WERI-Rb-1 (cell line): Measurements from ENCODE around the gene MYT1.
A peak's percentile ranks its signal among the peaks of the same experiment; 100 is the strongest.
"Not testable (repeated sequence)": the region's sequence is repeated elsewhere in the genome, so short reads cannot be mapped to it uniquely, and the experiment has no call there.

ENCODE experiments used
- DNase-seq: peaks from one replicate; pipeline ENCODE4 v3.0.0-alpha.2; 2020
- H3K27ac ChIP-seq: fragments of 250-450 bp; sonication (Bioruptor Pico); 2 replicates; pipeline ENCODE4 v1.5.1; 2020; ENCODE audit warnings: mild to moderate bottlenecking, moderate library complexity
- H3K27me3 ChIP-seq: fragments of 250-450 bp; sonication (Bioruptor Pico); 2 replicates; pipeline ENCODE4 v1.5.1; 2021; ENCODE audit warnings: mild to moderate bottlenecking, low read depth, moderate library complexity; ENCODE audit not compliant: insufficient read depth, severe bottlenecking
- H3K36me3 ChIP-seq: fragments of 250-450 bp; sonication (Bioruptor Pico); 2 replicates; pipeline ENCODE4 v1.5.1; 2020; ENCODE audit warnings: mild to moderate bottlenecking, moderate library complexity
- H3K4me3 ChIP-seq: 2 replicates; pipeline ENCODE4 v1.5.1; 2011; ENCODE audit warnings: low read depth, mild to moderate bottlenecking, control low read depth, low read length
- H3K9me3 ChIP-seq: fragments of 250-450 bp; sonication (Bioruptor Pico); 2 replicates; pipeline ENCODE4 v1.5.1; 2021; ENCODE audit warnings: mild to moderate bottlenecking, moderate library complexity; ENCODE audit not compliant: severe bottlenecking
- CTCF ChIP-seq: IDR thresholded peaks from 2 replicates; pipeline ENCODE4 v1.5.1; 2011; ENCODE audit warnings: low read depth, mild to moderate bottlenecking, control low read depth, inconsistent platforms, low read length

Gene MYT1

GRCh38 chr20:64164123-64164836 lies at the start of gene MYT1:
Gene MYT1 (plus strand): TSS chr20:64164452. CDS start chr20:64198862, 34,410 bp downstream.
- no peak for TF ChIP-seq CTCF
- H3K27me3 ChIP-seq = no peaks in the 10 kb centered on the region
- peak within 1 kb of the TSS; percentile 42 for H3K4me3 ChIP-seq
- no peaks in the 10 kb centered on the region for H3K36me3 ChIP-seq
- H3K27ac ChIP-seq = peak within 1 kb of the TSS; percentile 95
- peak; percentile 56 for DNase-seq
- H3K9me3 ChIP-seq = no peaks in the 10 kb centered on the region

GRCh38 chr20:64115171-64115911 lies 48.9 kb upstream of the MYT1 start:
- no peak for TF ChIP-seq CTCF
- Histone ChIP-seq H3K4me3 (no peak overlapping the region), H3K9me3 (no peaks in the 10 kb centered on the region), H3K27ac (no peak overlapping the region), H3K27me3 (no peaks in the 10 kb centered on the region), H3K36me3 (no peaks in the 10 kb centered on the region)
- DNase-seq = no peak

- no peak for DNase-seq
- H3K27me3 ChIP-seq = no peaks in the 10 kb centered on the region
- H3K9me3 ChIP-seq = no peaks in the 10 kb centered on the region
- H3K27ac ChIP-seq = no peak overlapping the region
- no peak for TF ChIP-seq CTCF
- H3K36me3 ChIP-seq = no peaks in the 10 kb centered on the region
- no peak overlapping the region for H3K4me3 ChIP-seq
Observed at GRCh38 chr20:64116016-64116415, 48.2 kb upstream of the MYT1 start.

- Histone ChIP-seq H3K27ac (no peak overlapping the region), H3K27me3 (no peaks in the 10 kb centered on the region), H3K36me3 (no peaks in the 10 kb centered on the region), H3K9me3 (no peaks in the 10 kb centered on the region), H3K4me3 (no peak overlapping the region)
- no peak for DNase-seq
- no peak for TF ChIP-seq CTCF
Observed at GRCh38 chr20:64116541-64117431, 47.5 kb upstream of the MYT1 start.

- H3K27me3 ChIP-seq, DNase-seq, H3K36me3 ChIP-seq, H3K27ac ChIP-seq, H3K4me3 ChIP-seq, H3K9me3 ChIP-seq: not testable (repeated sequence)
Observed at GRCh38 chr20:64117432-64117777, 46.8 kb upstream of the MYT1 start.

- DNase-seq = no peak
- H3K36me3 ChIP-seq = no peaks in the 10 kb centered on the region
- no peak for TF ChIP-seq CTCF
- H3K27ac ChIP-seq = no peak overlapping the region
- H3K9me3 ChIP-seq = no peaks in the 10 kb centered on the region
- H3K27me3 ChIP-seq = no peaks in the 10 kb centered on the region
- no peak overlapping the region for H3K4me3 ChIP-seq
Observed at GRCh38 chr20:64119301-64119680, 45.0 kb upstream of the MYT1 start.
